GM21619 (cell line): ENCODE measurements around the gene RAB6B.
"Not testable (repeated sequence)": the region's sequence is repeated elsewhere in the genome, so short reads cannot be mapped to it uniquely, and the experiment has no call there.

ENCODE experiments used
- ATAC-seq: cut with Tn5 transposase; IDR thresholded peaks from one replicate; pipeline ENCODE4 v1.9.1; 2021; ENCODE audit not compliant: unreplicated experiment

RAB6B gene

DNA sequence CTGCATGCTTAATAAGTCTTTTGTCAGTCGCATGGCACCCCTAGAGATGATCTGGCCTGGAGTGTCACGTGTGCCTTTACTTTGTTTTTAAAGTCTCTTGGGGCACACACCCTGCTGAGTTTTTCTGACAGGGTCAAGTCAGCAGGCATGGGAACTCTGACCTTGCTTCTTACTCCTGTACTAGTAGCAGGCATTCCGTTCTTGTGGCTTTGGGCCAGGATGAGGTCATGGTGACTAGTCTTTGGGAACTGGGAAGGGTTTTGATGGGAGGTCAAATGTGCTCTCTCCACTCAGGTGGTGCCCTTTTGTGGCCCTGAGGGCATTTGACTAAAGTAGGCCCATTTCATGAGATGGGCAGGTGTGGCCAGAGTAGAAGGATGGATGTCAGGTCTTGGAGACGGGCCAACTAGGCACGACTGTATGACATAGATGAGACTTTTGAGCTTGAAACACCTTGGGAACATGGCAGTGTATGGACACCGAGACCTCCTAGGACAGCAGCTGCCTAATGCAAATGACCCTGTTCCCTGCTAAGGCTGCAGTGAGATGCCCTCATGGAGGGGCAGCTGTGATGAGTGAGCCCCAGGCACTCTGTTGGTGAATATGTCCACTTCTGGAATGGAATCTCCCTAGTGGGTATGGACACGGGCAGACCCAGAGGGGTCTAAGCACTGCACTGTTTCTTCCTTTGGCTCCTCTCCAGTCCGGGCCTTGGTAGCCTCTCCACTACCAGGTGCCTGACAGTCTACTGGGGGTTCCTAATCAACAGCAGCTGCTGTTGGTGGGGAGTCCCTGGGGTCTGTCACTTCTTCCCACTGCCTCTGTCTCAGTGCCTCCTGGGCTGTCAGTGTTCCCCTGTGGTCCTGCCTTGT lies 73.7 kb downstream of the RAB6B start:
- no peak for ATAC-seq

DNA sequence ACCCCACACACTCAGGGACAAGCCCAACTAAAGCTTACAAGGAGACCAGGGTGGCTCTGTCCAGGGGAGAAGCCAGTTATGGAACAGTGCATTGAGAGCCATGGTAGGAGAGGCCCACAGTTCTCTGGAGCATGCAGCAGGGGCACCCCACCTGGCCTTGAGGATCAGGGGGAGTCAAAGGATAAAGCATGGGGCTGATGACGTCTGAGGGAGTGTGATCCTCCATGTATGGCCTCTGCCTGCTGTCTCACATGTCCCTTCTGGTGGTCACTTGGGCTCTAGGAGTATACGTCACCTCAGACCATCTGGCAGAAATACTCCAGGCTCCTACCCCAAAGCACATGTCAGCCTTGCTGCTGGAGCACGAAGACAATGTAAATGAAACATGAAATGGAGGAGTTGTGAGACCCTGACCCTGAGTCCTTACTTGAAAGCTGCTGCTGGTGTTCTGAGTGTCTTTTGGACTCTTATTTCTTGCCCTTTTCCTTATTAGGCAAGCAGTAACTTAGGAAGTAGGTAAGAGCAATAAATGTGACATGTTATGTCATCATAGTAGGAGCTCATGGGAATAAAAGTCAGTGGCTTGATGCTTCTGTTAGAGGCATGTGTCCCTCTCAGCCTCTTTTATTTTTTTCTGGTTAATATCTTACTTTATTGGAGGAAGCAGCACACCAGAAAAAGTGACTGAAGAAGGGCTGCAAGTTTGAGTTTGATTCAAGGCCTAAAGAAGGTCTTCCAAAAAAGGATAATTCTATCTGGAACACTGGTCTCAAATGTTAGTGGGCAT lies 74.6 kb downstream of the RAB6B start:
- ATAC-seq = no peak

DNA sequence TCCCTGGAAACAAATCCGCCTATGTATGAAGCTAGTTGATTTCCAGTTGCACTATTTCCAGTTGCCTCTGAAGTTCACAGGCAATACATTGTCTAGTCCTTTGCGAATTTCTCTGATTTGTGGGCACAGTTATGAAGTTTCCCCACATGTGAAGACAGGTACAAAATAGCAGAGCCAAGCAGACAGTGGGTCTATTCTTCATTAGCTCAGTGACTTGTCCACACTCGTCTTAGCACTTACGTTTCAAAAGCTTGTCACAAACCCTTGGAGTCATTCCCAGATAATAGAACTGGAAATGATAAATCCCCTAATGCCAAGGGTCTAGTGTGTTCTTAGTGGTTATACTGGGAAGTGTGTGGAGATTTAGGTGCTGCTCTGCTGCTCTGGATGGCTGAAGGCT lies 75.6 kb downstream of the RAB6B start:
- ATAC-seq = no peak

DNA sequence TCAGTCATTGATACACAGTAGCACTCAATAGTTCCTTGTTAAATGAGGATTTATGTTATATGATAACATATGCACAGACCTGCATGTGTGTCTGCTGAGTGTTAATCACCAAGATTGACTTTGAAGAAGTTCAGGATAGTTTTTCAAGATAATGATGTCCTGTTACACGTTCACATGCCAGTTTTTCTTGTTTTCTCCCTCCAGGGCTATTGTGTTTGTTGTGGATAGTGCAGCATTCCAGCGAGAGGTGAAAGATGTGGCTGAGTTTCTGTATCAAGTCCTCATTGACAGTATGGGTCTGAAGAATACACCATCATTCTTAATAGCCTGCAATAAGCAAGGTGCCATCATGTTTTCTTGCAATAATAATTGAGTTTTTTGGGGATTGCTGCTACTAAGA lies 80.3 kb downstream of the RAB6B start:
- no peak for ATAC-seq

DNA sequence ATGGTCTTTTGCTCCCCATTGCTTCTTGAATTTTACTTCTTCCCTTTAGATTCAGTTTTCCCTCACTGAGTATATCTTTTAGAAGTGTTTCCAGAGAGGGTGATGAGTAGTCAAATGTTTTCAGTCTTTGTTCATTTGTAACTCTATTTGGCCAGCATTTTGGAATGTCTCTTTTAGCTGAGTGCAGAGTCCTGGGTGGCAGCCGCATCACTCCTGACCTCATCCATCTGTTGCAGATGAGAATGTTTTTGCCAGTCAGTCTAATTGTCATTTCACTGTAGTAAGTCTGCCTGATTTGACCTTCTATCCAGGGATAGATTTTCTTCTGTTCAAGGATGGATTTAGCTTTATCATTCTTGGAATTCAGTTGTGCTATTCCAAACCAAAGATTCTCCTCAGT lies 82.8 kb downstream of the RAB6B start:
- no peak for ATAC-seq

DNA sequence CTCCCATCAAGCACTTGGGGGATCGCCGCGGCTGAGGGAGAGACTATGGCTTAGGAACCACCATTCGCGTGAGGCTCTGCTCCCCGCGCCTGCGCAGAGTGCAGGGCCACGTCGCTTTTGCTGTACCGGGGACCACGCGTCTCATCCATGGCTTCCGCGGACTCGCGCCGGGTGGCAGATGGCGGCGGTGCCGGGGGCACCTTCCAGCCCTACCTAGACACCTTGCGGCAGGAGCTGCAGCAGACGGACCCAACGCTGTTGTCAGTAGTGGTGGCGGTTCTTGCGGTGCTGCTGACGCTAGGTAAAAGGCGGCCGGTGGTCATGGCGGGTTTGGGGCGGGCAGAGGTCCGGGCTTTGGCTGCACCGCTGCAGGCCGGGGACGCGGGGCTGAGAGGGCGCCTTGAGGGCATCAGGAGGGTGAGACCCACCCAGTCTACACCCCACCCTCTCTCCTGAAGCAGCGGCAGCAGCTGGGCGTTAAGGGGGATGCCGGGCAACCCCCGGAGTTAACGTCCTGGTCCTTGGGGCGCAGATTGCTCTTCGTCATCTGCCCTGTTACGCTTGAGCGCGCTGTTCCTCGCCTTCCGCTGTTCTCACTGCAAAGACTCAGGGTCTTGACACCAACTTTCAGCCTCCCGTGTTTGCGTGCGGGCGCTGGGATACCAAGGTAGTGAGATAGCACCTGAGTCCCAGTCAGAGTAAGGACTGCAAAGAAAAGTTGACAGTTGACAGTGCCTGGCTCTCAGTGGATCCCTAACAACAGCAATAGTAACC lies 89.8 kb downstream of the RAB6B start, which contains the start of gene SRPRB:
TSS of gene SRPRB (plus strand) at position 114 of the 774 bp plus-strand sequence. CDS start at position 148, 34 bp downstream.
- ATAC-seq = peak; percentile 97

DNA sequence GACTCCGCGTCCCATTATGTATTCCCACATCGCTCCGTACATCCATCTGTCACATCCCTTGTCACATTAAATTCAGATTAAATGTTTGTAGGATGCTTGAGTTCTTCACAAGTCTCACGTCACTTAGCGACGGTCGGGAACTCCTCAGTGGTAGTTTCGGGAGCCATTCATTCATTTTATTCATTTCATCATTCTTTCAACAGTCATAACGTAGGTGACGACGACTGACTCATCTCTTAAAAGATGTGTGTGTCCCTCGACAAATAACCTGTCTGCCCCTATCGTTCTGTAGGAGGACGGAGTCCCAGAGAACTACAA lies 90.3 kb downstream of the RAB6B start:
- no peak for ATAC-seq

DNA sequence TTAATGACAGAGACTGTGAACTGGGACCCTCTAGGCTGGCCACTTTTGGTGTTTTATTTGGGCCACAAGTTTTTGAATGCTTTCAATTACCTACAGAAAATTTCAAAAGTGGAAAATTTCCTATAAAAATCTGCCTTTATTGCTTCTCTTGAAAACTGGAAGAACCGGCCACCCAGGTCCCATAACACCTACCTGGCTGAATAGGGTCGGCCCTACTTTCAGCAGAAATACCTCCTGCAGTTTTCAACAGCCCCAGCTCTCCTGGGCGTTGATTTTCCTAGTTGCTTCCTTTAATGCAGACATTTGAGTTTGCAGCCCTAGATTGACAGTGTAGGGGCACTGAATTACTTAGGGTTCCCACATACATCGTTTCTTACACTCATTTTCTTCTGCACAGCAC lies 90.8 kb downstream of the RAB6B start:
- ATAC-seq = no peak

DNA sequence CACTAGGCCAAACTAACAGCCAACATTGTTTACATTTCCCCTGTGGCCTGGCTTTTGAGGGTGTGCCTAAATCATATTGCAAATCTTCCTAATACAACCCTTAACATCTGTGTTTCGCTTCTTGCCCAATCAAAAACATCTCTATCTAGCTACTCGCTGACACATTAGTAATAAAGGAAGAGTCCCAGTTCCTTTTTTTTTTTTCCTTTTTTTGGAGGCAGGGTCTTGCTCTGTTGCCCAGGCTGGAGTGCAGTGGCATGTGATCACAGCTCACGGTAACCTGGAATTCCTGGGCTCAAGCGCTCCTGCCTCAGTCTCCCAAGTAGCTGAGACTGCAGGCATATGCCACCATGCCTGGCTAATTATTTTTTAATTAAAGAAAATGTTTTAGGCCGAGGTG lies 92.2 kb downstream of the RAB6B start:
- ATAC-seq = no peak

DNA sequence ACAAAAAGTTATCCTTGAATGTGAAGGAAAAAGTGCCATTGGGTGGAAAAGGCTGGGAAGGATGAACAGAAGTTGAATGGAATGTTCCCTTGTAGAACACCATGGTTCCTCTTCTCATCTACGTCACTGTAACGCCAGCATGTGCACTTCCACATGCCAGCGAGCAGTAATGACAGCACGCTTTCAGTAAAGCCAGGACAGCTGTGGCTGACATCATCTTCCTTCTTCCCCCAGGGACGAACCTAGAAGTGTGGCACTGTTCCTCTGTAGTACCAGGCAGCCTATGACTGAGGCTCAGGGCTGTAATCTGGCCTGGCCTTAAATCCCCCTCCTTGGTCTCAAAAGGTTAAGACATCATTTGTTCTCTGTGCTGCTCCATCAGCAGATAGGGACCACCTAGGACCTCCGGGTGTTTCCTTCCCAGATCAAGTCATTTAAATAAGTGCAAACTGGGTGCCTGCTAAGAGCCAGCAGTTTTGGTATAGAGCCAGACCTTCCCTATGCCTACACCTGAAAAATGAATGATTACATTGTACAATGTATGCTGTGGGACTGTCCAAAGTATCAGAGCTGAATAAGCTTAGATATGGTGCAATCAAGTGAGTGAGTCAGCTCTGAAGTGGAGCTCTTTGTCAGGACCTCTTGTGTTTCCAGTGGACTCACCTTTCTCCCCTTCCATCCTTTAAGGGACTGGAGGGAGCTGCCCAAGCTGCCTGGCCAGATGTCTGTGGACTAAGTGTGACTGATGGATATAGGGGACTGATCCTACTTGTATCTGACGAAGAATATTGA lies 95.7 kb downstream of the RAB6B start:
- peak; percentile 53 for ATAC-seq

DNA sequence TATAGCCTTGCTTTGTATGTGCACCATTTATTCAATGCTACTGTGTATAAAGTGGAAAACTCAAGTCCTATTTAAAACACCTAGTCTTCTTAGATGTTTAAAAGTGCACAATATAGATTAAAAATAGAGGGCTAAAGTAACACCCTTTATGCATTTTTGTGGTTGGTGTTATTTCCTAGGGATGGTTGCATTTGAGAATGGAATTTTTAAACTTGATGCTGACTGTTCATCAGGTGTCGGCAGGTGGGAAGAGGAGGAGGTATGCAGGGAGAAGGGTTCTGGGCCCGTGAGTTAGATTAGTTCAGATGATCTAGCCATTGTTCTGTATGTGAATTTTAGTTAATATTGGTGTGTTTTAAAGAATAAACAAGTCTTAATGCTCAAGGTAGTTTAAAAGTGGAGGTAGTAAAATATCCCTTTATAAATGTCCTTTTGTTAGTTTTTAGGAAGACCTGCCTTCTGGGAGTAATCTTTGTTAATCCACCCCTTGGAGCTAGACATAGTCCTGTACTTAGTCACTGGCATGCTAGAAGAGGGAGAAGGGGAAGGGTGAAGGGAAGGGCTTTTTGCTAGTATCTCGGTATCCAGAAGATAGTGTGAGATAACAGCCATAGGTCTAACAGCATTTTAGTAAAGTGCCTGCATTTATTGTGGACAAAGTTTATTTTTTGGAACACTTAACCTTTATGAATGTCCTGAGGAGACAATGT lies 98.1 kb downstream of the RAB6B start:
- no peak for ATAC-seq

DNA sequence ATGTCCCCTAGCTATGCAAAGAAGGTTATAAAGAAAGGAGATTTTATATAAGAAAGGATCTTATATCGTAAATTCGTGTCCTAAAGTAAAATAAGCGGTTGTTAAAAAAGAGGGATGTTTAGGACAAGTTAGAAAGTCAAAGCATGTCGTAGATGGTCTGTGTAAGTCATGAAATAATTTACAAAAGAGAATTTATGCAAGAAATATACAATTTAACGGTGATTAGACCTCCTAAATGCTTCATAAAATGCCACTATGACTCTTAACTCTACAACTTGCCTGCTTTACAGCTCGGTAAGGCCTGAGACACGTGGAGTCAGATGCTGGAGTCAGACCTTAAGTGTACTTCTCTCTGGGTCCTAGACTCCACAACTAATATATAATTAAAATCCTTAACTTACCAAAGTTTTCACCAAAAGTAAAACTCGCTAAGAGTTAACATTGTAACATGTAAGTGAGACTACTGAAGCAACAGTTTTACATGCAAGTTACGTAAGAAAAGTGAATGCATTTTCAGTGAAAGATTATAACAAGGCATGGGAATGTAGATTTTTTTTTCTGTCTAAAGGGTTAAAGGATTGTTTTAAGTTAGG lies 103.4 kb downstream of the RAB6B start:
- no peak for ATAC-seq

DNA sequence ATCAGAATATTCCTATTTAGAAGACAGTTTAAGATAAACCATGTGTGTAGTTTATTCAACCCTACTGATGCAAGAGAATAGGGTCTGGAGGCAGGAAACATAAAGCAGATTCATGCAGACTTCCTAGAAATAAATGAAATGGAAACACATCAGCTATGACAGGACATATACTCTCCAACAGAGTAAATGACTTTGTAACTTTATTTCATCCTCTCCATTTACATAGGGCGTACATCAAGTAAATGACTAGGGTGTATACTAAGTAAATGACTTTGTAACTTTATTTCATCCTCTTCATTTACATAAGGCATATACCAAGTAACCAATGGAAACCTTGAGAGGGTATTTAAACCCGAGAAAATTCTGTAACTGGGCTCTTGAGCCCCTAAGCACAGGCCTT lies 107.7 kb downstream of the RAB6B start:
- no peak for ATAC-seq

DNA sequence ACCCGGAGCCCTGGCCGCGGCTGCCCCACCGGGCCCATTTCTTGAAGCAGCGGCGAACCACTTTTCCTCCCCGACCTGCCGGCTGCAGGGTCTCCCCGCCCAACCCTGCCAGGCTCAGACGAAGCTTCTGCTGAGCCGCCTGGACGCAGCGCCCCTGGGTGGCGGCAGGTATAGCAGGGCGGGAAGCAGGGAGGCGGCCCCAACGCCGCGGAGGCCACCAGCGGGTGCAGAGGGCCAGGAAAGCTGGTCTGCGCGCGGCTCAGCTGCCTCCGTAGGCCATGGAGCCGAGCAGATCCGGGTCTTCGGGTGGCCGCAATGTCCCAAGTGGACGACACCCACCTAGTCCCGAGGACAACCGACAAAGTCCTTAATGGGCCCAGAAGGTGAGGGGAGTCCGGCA lies 111.9 kb downstream of the RAB6B start:
- ATAC-seq = no peak

DNA sequence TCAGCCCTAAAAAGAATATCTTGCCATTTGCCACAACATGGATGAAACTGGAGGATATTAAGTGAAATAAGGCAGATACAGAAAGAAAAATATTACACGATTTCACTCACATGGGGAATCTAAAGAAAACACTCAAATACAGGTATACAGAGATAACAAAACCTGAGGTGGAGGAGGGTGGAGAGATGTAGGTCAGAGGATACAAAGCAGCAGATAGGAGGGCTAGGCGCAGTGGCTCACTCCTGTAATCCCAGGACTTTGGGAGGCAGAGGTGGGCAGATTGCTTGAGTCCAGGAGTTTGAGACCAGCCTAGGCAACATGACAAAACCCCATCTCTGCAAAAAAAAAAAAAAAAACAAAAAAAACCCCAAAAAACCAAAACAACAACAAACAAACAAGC lies 113.2 kb downstream of the RAB6B start:
- no peak for ATAC-seq

DNA sequence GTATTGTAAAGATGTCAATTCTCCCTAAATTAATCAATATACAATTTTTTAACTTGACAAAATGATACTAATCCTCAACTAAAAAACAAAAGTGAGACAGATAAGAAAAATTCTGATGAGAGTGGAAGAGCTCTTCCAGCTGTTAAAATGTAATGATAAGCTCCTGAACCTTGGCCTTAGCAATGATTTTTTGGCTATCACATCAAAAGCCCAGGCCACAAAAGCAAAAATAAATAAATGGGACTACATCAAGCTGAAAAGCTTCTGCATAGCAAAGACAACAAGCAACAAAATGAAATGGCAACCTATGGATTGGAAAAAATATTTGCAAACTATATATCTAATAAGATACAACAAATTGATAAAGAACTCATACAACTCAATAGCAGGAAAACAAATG lies 114.1 kb downstream of the RAB6B start:
- no peak for ATAC-seq

DNA sequence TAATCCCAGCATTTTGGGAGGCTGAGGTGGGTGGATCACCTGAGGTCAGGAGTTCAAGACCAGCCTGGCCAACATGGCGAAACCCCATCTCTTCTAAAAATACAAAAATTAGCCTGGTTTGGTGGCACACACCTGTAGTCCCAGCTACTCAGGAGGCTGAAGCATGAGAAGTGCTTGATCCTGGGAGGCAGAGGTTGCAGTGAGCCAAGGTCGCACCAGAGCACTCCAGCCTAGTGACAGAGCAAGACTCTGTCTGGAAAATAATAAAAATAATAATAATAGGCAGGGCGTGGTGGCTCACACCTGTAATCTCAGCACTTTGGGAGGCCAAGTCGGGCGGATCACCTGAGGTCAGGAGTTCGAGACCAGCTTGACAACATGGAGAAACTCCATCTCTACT lies 114.9 kb downstream of the RAB6B start:
- not testable (repeated sequence) for ATAC-seq

DNA sequence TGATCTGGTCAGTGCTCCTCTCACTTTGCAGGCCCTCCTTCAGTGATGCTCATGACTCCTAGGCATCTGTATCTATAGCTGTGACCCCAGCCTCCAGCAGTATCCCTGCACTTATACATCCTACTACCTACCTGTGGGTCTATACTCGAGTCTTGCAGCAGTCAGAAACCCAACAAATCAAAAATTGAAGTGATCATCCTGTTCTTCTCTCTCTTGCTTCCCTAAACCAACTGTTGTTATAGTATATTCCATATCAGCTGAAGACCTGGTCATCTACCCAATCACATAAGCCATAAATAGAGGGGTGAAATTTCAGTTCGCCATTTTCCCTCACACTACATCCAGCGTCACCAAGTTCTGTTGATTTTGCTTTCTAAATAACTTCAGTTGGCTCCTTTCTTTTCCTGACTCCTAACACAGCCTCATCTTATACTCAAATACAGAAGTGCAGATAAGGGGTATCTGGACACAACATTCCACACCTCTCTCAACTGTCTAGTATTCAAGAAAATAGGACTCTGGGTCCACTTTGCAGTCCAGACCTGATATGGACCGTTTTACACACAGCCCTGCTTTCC lies 116.0 kb downstream of the RAB6B start:
- ATAC-seq = no peak

DNA sequence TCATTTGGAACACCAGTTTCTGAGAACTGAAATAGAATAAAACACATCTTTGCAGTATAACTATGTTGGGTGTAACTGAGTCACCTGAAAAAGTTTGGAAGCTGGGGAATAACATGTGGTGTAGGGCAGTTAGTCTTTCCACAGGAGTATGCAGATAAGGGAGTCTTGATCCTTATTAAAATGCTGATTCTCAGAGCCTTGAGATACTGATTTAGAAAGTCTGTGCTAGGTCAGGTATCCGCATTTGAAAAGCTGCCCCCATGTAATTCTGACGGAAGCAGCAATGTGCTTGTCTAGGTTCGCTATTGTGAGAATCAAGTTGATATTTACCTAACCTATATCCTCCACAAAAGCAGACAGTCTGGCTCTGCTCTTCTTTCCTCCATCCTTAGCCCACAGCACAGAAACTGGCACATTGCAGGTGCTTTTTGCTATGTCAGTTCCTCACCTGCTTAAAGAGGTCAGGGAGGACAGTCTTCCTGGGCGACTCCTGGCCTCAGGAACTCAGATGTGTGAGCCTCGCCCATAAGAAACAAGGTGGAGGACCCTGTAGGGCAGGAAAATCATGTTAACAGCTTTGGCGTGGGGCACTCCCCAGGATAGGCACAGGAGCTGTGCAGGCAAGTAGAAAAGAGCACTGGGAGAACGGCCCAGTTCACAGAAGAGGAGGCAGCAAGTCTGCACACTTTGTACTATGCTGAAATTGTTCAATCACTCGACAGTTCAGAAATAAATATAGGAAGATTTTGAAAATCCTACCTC lies 117.7 kb downstream of the RAB6B start:
- ATAC-seq = no peak
